ENCODE results near the gene KIF25.

KIF25 gene

GRCh38 chr6:168091381-168092264, 94.2 kb downstream of the KIF25 start:
- no peak for DNase-seq

GRCh38 chr6:168092541-168092940, 95.1 kb downstream of the KIF25 start:
- DNase-seq, result no peak

- no peak for DNase-seq
These were observed 95.6 kb downstream of the KIF25 start for GRCh38 chr6:168093071-168093505.

DNA sequence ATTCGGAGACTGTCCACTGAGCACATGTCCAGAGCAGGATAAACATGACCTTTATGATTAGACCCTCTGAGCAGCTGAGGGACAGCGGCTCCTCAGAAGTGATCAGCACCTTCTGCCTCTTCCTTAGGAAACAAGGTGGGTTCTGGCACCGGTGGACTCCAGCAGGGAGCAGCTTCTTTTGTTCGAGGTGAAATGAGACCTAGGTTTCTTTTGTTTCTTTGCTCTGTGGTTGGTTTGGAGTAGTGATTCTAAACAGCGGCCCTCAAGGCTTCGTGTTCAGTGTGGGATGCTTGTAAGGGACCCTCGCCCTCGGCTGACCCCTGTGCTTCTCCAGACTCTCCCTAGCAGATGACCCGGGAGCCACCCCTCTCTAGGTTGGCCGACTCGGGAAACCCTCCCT, 96.2 kb downstream of the KIF25 start:
- no peak for DNase-seq

All from EL (cell line).